NT2/D1 (cell line): ENCODE data around the gene MMP13.

Experiments used
- YY1 ChIP-seq: IDR thresholded peaks from 2 replicates; pipeline ENCODE4 v1.6.1; 2011; ENCODE audit not compliant: insufficient read length, insufficient read depth
- ZNF274 ChIP-seq: IDR thresholded peaks from 2 replicates; pipeline ENCODE4 v1.6.1; 2011; ENCODE audit warnings: mild to moderate bottlenecking, low read depth, low read length

DNA sequence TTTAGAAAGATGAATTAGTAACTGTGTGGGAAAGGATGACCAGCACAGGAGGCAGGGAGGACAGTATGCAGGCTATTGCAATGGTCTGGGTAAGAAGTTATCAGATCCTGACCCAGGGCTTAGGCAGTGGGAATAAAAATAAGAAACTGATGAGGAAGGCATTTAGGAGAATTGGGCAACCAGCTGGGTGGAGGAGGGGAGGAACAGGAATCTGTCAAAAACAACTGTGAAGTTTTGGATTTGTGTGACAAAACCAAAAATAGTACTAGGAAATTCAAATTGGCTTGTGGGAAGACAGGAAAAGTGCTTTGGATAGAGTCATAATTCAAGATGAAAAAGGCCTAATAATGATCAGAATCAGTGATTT lies 27.9 kb downstream of the MMP13 start:
- no peak for TF ChIP-seq YY1
- TF ChIP-seq ZNF274, result no peak
